ENCODE data around the gene ETHE1. TPM values are rescaled to one million over a fixed set of nuclear protein-coding genes. Genes with fewer than 3 reads are reported as not detected.

ETHE1 gene
- total RNA-seq, 2 donors from 2014 or later, result 13.0 to 15.2 TPM

GRCh38 chr19:43570174-43570791, 43.3 kb upstream of the ETHE1 start:
- no peaks in the 10 kb centered on the region for H3K4me1 ChIP-seq (ENCODE audit: control insufficient read depth, insufficient read depth, low read length)
- no peaks in the 10 kb centered on the region for H3K27me3 ChIP-seq (ENCODE audit: control insufficient read depth, insufficient read depth, low read length, poor library complexity, severe bottlenecking)
- Mint-ChIP-seq H3K27ac (no peak overlapping the region), H3K4me1 (peaks cover 5% of the 10 kb centered on the region), H3K9me3 (no peaks in the 10 kb centered on the region), H3K27me3 (ENCODE audit: insufficient read depth) (no peaks in the 10 kb centered on the region), H3K4me3 (no peak overlapping the region), H3K36me3 (ENCODE audit: low read depth) (peaks cover 26% of the 10 kb centered on the region)
- TF ChIP-seq CTCF (conservative IDR thresholded peaks at IDR 0.05), result no peak
- DNase-seq, result no peak
- H3K4me3 ChIP-seq (ENCODE audit: low read length), result no peak overlapping the region
- WGBS, 2 experiments (ENCODE audit: insufficient coverage in 1 of 2, insufficient read length in 1 of 2), result 94 to 98% methylated on average over 4 to 5 of the region's 5 CpGs
- H3K9me3 ChIP-seq (ENCODE audit: control insufficient read depth, low read length), result no peaks in the 10 kb centered on the region
- H3K9ac ChIP-seq (ENCODE audit: extremely low read depth, low read length, poor library complexity, severe bottlenecking), result no peak overlapping the region
- H3K27ac ChIP-seq (ENCODE audit: low read depth, low read length), result no peak overlapping the region
- H3K36me3 ChIP-seq (ENCODE audit: control insufficient read depth, insufficient read depth, low read length), result peaks cover 21% of the 10 kb centered on the region

- no peaks in the 10 kb centered on the region for H3K27me3 ChIP-seq (ENCODE audit: control insufficient read depth, insufficient read depth, low read length, poor library complexity, severe bottlenecking)
- 98 to 100% methylated on average over 4 to 5 of the region's 5 CpGs for WGBS, 2 experiments (ENCODE audit: insufficient coverage in 1 of 2, insufficient read length in 1 of 2)
- DNase-seq, result no peak
- H3K27ac Mint-ChIP-seq, result no peak overlapping the region
- peaks cover 21% of the 10 kb centered on the region for H3K36me3 ChIP-seq (ENCODE audit: control insufficient read depth, insufficient read depth, low read length)
- no peak overlapping the region for H3K4me3 ChIP-seq (ENCODE audit: low read length)
- peaks cover 26% of the 10 kb centered on the region for H3K36me3 Mint-ChIP-seq (ENCODE audit: low read depth)
- H3K4me1 ChIP-seq (ENCODE audit: control insufficient read depth, insufficient read depth, low read length), result no peaks in the 10 kb centered on the region
- no peaks in the 10 kb centered on the region for H3K4me1 Mint-ChIP-seq
- H3K9me3 Mint-ChIP-seq, result no peaks in the 10 kb centered on the region
- H3K27me3 Mint-ChIP-seq (ENCODE audit: insufficient read depth), result no peaks in the 10 kb centered on the region
- no peak overlapping the region for H3K4me3 Mint-ChIP-seq
- H3K9me3 ChIP-seq (ENCODE audit: control insufficient read depth, low read length), result no peaks in the 10 kb centered on the region
- H3K9ac ChIP-seq (ENCODE audit: extremely low read depth, low read length, poor library complexity, severe bottlenecking), result no peak overlapping the region
- TF ChIP-seq CTCF (conservative IDR thresholded peaks at IDR 0.05), result no peak
- no peak overlapping the region for H3K27ac ChIP-seq (ENCODE audit: low read depth, low read length)
Measured at GRCh38 chr19:43569657-43570056, 42.7 kb upstream of the ETHE1 start.

GRCh38 chr19:43564800-43565199, 37.8 kb upstream of the ETHE1 start:
- Mint-ChIP-seq H3K9me3 (no peaks in the 10 kb centered on the region), H3K36me3 (ENCODE audit: low read depth) (peaks cover 36% of the 10 kb centered on the region), H3K4me1 (no peaks in the 10 kb centered on the region), H3K4me3 (no peak overlapping the region), H3K27me3 (ENCODE audit: insufficient read depth) (no peaks in the 10 kb centered on the region), H3K27ac (no peak overlapping the region)
- Histone ChIP-seq H3K4me1 (ENCODE audit: control insufficient read depth, insufficient read depth, low read length) (no peaks in the 10 kb centered on the region), H3K9me3 (ENCODE audit: control insufficient read depth, low read length) (no peaks in the 10 kb centered on the region), H3K27me3 (ENCODE audit: control insufficient read depth, insufficient read depth, low read length, poor library complexity, severe bottlenecking) (no peaks in the 10 kb centered on the region), H3K27ac (ENCODE audit: low read depth, low read length) (no peak overlapping the region), H3K4me3 (ENCODE audit: low read length) (no peak overlapping the region), H3K36me3 (ENCODE audit: control insufficient read depth, insufficient read depth, low read length) (peaks cover 6% of the 10 kb centered on the region), H3K9ac (ENCODE audit: extremely low read depth, low read length, poor library complexity, severe bottlenecking) (no peak overlapping the region)
- TF ChIP-seq CTCF (conservative IDR thresholded peaks at IDR 0.05), result no peak
- DNase-seq, result no peak
- 91 to 92% methylated on average over 4 to 9 of the region's 9 CpGs for WGBS, 2 experiments (ENCODE audit: insufficient coverage in 1 of 2, insufficient read length in 1 of 2)

Data from endodermal cell (in vitro differentiated cells).